ENCODE data around the gene TTLL10.
A peak's percentile ranks its signal among the peaks of the same experiment; 100 is the strongest.

Gene TTLL10

DNA sequence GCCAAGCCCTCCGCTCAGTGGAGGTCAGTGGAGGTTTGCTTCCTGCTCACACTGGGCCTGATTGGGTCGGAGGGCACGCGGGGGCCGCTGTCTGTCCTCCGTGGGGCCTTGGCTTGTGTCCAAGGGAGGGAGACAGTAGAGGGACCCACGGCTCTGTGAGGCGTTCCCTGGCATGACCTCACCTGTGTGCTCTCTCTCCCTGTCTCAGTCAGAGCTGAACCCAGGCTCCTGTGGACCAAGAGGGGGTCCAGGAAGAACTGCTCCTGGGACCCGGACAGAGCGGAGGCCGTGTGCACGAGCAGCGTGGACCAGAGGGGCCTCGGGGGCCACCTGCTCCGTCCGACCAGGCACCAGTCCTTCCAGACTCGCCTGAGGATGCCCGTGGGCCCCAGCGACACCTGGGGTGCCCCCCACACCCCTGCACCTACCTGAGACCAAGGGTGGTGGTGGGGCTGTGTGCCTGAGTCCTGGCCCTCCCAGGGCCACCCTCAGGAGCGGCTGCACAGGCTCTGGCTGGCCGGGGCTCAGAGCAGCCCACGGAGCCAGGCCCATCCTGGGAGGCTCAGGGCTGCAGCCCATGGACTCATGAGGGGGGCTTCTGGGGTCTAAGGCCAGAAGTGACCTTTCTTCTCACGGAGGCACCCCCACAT is 13.3 kb upstream of the TTLL10 start:
- DNase-seq: no peak

DNA sequence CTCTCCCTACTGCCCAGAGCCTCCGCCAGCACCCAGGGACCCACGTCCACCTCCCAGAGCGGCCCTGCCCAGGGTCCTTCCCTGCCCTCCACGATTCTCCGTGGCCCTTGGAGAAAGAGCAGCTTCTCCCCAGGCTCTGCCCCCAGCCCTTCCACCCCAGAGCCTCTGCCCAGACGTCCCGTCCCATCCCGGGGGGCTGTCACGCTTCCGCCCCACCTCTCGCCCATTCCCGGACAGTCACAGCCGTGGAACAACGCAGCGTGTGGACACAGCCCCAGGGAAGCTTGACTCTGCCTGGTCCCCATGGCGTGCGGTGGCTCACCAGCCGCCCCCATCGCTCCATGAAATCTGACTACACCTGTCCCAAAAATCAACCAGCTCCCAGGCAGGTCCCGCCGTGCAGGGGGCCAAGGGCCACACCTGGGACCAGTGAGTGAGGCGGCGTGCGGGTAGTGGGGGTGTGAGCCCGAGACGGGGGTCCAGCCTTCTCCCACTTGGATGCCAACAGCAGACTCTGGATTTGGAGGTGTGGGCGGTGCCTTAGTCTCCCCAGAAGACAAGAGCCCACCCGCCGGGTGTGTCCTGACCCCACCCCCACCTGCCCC is 12.5 kb upstream of the TTLL10 start:
- DNase-seq: no peak

DNA sequence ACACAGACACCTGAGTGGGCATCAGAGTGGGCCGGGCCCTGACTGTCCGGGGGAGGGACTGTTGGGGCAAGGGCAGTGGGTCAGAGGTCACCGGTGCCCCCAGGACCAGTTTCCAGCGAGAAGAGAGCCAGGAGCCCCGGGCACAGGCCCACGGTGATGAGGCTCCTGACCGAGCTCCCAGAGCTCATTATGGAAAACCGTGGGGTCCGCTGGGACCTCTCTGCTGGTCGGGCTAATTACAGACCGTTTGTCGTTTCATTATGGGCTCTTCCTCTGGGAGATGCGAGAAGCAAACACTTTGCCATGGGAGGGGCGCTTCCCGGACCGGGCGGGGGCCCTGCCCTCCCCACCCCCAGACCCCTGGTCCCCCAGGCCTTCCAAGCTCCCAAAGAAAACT is 12.0 kb upstream of the TTLL10 start:
- DNase-seq: peak; percentile 25

DNA sequence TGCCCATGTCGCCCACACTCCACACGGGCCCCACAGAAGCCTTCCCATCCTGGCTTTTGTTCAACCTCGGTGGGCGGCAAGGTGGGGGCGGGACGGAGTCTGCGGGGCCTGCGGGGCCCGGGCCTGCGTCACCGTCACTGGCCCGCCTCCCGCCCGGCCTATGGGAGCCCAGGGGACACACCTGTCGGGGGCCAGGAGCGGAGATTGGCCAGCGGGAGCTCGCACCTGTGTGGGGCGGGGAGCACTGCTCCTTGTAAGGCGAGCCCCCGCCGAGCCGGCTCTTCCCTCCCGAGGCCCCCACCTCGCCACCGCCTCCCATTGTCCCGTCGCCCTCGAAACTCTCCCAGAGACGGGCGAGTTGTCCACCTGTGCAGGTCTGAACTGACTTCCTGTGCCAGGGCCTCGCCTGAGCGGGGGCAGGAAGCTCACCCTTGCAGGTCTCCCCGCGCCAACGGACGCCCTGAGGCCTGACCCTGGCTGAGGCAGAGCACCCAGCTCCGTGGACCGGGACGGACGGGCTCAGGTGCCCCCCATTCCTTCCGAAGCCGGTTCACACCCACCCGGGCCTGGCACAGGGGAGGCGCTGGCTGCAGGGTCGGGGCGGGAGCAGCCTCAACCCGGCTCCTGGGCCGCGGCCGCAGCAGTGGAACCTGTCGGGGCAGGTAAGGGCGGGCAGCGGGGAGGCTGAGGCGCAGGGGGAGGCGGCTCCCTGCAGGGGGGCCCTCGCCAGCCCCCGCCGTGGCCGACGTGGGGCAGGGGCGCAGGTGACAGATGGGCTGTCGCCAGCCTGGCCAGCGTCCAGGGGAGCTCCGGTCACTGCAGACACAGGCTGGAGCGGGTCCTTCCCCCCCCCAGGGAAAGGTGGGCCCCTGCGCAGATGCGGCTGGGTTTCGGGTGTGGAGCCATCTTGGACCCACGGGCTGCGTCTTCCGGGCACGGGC is 10.8 kb upstream of the TTLL10 start:
- DNase-seq: peak; percentile 93

DNA sequence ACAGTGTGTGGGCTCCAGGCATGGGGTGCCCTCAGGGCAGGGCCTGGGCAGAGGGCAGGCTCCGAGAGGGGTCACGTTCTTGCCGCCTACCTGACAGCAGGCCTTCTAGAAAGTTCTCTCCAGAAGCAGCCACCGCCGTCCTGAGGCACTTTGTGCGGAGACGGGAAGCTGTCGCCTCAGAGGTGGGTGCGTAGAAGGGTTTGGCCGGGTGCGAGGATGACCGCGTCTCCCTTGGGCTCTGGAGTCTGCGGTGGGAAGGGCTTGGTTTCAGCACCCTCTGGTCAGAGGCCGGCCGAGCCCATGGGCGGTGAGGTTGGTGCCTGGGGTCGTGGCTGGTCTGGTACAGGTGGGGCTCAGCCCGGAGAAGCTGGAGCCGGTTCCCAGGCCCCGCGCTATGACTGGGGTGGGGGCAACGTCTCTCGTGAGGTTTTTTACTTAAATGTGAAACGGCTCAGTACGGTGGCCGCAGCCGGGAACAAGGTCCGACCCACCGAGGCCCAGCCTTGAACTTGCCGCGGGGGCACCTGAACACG is 10.1 kb upstream of the TTLL10 start:
- DNase-seq: no peak

DNA sequence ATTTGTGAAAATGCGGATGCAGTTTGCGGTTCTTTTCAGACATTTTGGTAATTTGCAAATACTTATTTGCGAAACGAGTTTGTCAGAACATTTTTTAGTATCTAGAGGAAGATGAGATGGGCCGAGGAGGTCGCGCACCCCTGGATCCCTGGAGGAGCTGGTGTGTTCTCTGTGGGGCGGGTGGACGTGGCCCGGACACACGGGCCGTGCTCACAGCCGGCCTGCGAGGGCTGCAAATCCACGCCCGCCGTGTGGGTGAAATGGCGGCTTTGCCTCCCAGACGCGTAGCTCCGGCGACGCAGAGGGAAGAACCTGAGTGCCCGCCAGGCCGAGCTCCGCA is 9.3 kb upstream of the TTLL10 start:
- no peak for DNase-seq

DNA sequence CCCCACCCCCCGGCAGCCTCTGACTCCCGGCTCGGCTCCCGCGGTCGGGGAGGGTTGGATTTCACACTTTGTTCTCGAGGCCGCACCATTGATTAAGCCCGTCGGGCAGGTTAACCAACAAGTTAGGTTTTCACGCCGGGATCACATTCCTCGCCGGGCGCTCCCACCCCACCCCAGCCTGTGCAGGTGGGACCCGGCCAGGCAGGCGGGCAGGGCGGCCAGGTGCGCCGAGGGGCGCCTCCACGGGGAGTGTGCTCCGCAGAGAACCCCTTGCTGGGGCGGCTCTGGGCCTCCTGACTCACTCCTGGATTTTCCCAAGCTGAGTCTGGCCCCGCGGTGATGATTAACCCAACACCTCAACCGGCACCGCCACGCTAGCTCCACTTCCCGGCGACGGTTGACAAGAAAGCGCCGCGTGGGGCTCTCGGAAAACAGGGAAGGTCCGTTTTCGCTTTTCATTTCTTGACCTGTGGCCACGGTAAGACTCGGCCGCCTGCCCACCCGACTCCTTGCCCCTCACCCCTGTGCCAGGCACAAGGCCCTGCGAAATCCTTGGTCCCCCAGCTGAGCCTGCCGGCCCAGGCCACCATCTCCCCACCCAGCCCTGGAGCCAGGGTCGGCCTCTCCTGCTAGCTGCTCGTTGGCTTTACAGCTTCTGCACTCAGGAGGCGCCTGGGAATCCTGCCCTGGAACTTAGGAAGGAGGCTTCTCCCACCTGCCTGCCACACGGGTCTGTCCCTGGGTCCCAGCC is 8.8 kb upstream of the TTLL10 start:
- peak; percentile 32 for DNase-seq

DNA sequence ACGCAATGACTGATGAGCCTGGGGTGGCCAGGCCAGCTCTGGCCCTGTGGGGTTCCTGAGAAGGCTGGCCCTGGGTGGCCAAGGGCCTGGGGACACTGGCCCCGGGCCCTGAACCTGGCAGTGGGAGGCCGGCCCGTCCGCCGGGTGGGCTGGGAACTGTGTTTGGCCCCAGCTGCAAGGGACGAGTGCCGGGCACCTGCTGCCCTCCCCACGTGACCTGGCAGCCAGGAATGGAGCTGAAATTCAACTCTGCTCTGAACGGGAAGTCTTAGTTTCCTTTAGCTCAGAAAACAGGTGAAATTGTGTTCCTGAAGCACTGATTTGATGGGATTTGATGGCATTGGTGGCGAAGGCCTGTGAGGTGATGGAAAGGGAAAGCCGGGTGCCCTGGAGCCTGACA is 8.2 kb upstream of the TTLL10 start:
- DNase-seq: no peak

DNA sequence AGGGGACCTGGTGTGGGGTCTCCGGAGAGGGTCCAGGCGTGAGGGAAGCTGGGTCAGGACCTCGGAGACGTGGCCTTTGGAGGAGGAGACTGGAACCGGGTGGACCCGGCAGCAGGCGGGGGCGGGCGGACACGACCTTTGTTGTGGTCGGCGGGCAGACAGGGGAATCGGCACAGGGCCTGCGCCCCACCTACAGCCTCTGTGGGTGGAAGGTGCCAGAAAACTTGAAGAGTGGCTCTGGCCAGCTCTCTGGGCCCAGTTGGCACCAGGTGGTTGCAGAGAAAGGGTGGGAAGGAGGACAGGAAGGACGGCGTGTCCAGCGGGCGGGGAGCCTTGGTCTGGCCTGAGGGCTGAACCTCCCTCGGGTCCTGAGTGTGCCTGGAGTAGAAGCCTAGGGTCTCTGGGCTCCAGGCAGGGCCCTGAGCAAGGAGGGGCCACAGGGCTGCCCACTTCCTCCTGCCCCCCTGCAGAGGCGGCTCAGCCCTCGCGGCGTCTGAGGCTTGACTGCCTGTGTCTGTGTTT is 7.7 kb upstream of the TTLL10 start:
- DNase-seq: no peak

DNA sequence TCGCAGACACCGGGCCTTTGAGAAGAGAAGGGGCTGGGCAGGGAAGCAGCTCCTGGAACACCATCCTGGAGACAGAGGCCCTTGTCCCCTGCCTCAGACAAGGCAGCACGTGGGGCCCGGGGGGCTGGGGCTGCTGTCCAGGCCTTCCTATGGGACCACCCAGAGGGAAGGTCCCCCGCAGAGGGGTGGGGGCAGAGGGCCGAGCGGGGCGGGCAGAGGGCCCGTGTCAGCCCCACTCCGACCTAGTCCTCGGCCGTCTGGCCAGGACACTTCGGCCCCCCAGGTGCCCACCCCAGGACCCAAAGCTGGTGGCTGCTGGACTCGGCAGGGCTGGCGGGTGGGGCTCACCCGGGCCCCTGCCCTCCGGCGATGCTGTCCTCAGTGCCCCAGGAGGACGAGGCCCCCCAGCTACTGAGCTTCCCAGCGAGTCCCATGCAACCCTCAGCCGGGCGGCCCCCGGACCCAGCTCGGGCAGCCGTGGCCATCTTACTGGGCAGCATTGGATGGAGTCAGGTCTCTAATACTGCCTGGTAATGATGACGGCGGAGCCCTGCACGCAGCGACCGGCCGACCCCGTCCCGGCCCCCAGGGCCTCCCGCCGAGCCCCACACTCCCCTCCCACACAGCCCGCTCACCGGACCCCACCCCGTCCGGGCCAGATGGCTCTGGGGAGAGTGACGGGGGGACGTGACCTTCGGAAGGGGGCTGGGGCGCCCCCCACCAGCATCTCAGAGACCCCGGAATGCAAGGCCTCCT is 6.9 kb upstream of the TTLL10 start:
- DNase-seq: no peak

DNA sequence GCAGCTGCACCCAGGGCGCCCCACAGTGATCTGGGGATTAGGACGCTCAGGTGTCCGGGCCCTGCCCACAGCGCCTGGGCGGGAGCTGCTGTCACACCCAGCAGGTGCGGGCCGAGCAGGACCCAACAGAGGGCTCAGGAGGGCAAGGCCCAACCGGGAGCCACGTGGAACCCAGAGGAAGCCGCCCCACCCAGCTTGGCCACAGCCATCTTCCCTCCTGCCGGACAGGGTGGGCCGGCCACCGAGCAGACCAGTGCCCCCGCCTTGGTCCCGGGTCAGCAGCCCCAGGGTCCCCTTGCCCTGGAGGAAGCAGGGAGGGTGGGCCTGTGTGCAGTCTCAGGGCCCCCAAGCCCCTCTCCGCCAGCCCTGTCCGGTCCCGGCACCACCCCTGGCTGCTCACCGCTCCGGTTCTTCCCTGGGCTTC is 6.3 kb upstream of the TTLL10 start:
- DNase-seq: no peak

DNA sequence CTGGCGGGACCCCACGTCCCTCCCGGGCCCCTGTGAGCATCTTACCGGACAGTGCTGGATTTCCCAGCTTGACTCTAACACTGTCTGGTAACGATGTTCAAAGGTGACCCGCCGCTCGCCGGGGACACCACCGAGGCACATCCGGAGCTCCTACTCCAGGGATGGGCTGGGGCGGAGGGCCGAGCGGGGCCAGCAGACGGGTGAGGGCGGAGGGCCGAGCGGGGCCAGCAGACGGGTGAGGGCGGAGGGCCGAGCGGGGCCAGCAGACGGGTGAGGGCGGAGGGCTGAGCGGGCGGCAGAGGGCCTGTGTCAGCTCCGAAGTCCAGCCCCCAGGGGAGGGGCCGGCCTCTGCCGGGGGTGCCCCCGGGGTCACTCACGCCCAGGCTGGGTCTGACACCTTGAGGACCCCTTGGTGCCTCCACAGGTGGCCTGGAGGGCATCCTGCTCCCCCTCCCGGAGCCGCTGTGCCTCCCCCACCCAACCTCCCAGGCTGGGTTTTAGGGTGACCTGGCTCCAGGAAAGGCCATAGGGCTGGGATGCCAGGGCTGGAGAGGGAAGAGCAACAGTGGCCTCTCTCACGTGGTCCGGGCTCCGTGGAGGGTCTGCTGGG is 5.7 kb upstream of the TTLL10 start:
- no peak for DNase-seq

DNA sequence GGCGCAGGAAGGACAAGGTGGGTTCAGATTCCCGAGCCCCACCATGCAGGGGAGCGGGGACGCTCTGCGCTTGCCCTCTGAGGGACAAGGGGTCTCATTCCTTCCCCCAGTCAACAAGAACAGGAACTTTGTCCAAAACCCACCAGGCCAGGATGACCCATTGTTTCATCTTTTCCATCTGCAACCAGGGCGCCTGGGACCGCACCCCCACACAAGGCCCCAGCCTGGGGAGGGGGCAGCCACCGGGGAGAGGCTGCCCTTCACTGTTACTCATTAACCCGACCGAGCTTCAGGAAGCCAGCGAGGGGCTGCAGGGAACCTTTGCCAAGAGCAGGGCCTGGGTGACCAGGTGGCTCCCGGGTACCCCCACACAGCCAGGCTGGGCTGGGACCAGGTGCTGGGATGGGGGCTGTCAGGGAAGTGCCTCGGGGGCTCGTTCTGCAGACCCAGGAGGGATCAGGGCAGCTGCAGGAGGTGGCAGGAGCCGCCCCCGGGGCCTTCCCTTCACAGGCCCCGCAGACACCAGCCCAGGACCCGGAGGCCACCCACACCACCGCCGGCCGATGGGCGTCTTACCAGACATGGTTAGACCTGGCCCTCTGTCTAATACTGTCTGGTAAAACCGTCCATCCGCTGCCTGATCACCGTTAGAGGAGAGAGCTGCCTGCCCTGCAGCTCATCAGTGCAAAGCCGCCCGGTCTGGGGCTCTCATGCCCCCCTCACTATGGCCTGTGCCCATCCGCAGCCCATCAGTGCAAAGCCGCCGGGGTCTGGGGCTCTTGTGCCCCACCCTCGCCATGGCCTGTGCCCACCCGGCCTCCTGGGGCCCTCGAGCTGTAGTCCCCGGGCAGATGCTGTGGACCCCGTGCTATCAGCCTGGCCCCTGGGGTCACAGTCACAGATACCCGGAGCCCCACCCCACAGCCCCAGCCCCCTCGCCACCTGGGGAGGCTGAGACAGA is 4.9 kb upstream of the TTLL10 start:
- no peak for DNase-seq

DNA sequence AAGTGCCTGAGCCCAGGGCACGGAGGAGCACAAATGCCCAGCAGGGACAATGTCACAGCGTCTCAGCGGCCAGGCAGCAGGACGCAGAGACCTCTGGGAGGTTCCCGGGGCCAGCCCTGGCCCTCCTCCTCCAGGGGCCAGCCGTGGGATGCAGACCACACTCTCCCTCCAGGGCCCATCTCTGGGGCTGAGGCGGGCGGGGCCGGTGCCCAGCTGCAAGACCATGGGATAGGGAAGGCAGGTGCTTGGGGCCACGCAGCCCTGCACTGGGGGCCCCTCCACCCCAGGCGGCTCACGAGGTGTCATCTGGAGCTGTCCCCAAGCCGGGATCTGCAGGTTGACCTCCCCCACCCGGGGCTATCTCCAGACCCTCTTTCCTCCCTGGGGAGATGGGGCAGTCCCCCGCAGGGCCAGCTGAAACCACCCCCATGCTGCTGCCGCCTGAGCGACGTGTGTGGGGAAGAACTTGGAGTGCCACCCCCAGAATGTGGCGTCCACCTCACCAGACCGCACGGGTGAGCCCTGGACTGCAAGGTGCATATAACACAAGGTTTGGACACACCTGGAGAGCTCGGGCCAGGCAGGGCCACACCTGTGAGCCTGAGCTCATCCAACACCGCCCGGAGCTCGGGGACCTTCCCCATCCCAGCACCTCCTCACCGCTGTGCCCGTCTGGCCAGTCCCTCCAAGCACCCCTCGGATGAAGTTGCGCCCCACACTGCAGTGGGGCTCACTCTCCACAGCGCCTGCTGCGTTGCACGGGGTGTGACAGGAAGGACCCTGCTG is 4.1 kb upstream of the TTLL10 start:
- no peak for DNase-seq

DNA sequence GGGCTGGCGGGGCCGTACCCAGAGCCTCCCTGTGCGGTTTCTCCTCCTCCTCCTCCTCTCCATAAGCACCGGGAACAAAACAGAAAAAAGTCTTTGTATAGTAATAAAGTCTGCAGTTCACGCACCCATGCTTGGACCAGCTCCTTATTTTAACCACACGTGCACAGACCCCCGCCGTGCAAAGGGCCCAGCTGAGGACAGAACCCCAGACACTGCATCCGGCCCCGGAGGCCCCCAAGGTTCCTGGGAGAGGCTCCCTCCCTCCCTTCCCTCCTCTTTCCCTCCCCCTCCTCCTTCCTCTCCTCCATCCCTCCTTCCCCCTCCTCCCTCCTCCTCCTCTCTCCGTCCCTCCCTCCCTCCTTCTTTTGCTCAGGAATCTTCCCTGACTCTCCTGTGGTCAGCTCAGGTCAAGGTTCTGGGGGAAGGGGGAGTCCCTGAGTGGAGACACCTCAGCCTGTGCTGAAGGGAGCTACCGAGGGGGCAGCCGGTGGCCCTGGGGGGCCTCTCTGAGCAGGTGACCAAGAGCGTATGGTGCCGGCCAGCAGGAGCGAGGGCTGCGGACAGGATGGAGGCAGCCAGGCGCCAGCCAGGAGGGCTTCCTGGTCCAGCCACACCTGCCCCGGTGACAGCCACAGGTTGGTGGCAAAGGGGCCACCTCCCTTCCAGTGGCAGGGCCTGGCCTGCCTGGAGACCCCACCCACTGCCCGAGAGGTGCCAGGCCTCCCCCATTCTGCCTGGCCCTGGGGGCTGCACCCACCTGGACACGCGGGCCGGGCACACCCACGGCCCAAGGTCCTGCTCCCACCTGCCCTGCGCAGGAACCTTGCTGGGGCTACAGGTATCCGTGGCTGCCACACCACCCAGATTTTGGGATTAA is 3.2 kb upstream of the TTLL10 start:
- DNase-seq: no peak

DNA sequence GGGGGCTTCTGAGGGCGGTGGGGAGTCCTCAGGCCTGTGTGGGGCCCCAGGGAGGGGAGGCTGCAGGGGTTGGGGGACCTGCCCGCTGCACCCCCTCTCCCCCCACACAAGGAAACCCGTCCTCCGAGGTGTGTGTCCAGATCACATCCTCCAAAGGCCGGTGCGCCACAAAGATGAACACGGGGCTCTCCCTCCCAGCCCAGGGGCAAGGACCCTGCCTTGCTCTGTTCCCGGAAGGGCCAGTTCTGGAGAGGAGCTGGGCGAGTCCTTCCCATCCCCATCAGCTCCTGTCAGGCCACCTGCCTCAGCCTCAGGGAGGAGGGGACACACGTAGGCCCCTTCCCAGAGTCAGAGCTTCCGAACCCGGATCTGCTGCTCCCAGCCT is 2.5 kb upstream of the TTLL10 start:
- no peak for DNase-seq

DNA sequence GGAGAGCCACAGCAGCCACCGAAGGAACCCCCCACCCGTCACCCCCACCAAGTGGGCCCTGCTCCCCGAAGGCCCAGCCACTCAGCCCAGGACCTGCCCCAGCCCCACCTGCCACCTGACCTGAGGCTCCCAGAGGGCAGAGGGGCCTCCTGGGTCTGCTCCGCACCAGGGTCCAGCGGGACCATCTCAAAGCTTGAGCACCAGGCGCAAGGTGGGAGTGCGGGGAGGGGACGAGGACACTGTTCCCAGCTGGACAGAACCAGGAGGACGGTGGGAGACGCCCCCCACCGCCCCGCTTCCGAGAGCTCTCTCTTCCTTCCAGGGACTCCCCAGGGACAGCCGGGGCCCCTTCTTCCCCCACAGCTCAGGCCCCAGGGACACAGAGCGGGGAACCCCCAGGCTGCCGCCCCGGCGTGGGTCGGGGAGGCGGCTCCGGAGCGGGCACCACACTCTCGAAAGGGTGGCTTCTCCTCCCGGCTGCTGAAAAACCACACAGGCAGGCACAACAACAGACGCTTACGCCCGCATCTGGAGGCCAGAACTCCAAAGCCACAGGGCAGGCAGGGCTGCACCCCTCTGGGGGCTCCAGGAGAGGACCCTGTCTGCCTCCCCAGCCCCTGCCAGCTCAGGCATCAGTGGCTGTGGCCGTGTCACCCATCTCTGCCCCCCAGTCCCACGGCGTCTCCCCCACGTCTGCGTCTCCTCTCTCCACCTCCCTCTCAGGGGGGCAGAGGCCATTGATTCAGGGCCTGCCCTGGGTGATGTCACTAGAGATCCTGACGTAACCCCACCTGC is 1.9 kb upstream of the TTLL10 start:
- no peak for DNase-seq
